ENCODE results near the gene KIDINS220.
A peak's percentile ranks its signal among the peaks of the same experiment; 100 is the strongest.

The KIDINS220 gene

GRCh38 chr2:8699839-8700238 lies 137.6 kb downstream of the KIDINS220 start:
- no peak for DNase-seq (ENCODE audit: low read depth, low spot score)

- no peak for DNase-seq (ENCODE audit: low read depth, low spot score)
These were observed 140.2 kb downstream of the KIDINS220 start for GRCh38 chr2:8697190-8697589.

DNA sequence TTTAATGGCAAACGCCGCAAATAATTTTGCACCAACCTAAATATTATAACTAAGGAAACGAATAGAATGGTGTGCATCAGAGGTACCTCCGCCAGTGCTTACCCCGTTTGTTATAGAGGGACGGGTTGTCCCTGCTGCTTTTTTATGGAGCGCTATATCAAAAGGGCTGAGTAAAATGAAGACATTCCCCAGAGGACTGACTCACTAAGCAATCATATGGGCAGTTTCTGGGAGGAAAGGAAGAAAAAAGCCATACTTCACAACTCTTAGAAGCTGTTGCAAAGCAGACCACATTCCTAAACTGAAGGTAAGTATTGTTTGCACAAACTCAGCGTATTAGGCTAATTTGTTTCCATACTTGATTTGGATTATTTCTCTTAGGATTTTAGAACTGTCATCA lies 142.7 kb downstream of the KIDINS220 start:
- DNase-seq (ENCODE audit: low read depth, low spot score): no peak

DNA sequence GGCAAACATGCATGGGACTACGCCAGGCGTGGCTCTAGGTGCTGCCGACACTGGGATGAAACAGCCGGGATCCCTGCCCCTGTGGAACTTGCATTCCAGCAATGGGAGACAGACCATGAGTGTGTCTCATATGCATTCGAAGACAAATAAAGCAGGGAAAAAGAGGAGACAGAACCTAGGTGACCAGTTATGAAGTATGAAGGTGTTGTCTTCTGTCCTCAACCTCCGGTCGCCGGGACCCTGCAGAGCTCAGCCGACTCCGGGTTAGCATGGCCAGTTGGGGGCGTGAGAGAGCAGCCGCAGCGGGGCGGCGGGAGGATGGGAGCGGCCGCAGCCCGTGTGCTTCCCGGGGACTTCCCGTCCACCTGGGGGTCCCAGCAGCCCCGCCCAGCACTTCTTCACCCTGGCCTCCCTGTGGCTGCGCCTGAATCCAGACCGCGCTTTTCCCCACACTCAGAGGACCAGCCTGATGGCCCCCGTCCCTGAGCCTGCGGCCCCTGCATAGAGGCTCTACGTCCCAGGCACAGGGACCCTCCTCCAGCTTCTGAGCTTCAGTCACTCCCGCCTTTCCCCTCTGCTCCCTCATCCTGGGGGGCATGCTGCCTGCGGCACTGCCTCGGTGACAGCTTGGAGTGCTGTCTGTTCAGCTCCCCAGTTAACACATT lies 144.1 kb downstream of the KIDINS220 start:
- DNase-seq (ENCODE audit: low read depth, low spot score): no peak

- DNase-seq (ENCODE audit: low read depth, low spot score): no peak
These were observed 144.6 kb downstream of the KIDINS220 start for GRCh38 chr2:8692783-8693156.

GRCh38 chr2:8691859-8692437 lies 145.5 kb downstream of the KIDINS220 start:
- no peak for DNase-seq (ENCODE audit: low read depth, low spot score)

- DNase-seq (ENCODE audit: low read depth, low spot score): peak; percentile 59
These were observed 151.6 kb downstream of the KIDINS220 start for GRCh38 chr2:8685697-8686358.

DNA sequence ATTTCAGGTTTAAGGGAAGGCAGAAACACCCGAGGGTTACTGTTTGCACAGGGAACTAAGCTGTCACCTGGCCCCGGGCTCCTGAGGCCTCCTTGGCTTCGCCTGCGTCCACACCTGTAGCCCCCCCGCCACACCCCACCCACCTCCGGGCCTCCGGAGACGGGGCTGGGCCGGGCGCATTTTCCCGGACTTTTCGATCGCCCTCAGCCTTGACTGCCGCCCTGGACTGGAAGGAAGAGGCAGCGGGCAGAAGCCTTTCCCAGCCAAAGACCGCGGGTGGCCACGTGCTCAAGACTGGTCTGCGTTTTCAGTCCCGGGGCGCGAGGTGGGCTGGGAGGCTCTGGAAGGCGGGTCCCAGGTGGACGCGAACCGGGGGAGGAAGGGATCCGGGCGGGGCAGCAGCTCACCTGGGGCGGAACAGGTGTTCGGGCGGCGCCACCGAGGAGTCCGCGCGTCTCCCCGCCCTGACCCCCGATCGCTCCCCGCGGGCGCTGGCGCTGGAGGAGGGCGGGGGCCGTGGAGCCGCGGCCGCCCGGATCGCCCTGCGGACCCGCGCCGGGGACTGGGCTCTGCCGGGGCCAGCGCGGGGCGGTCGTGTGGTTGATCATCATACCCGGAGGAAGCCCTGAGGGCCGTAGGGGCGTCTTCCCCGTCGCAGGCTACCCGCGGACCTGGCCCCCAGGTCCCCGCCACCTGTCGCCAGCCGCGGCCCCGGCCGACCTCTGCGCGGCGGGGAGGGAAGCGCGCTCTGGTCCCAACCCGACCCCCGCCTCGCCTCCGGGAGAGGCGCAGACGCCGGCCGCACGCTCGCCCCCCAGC lies 152.3 kb downstream of the KIDINS220 start:
- DNase-seq (ENCODE audit: low read depth, low spot score): no peak

DNA sequence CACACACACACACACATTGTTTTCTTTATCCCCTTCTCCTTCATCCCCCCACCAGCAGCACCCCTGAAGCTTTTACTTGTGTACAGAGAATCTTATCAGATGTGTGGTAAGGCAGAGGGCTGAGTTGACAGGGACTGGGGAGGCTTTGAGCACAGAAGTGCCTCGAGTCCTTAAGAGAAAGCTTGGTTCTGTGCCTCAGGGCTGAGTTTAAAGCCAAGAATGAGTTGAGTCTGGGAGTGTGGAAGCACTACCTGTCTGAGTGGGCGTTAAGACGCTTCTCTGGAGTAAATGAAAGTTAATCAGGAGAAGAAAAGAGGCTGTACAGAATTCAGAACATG lies 152.9 kb downstream of the KIDINS220 start:
- no peak for DNase-seq (ENCODE audit: low read depth, low spot score)

DNA sequence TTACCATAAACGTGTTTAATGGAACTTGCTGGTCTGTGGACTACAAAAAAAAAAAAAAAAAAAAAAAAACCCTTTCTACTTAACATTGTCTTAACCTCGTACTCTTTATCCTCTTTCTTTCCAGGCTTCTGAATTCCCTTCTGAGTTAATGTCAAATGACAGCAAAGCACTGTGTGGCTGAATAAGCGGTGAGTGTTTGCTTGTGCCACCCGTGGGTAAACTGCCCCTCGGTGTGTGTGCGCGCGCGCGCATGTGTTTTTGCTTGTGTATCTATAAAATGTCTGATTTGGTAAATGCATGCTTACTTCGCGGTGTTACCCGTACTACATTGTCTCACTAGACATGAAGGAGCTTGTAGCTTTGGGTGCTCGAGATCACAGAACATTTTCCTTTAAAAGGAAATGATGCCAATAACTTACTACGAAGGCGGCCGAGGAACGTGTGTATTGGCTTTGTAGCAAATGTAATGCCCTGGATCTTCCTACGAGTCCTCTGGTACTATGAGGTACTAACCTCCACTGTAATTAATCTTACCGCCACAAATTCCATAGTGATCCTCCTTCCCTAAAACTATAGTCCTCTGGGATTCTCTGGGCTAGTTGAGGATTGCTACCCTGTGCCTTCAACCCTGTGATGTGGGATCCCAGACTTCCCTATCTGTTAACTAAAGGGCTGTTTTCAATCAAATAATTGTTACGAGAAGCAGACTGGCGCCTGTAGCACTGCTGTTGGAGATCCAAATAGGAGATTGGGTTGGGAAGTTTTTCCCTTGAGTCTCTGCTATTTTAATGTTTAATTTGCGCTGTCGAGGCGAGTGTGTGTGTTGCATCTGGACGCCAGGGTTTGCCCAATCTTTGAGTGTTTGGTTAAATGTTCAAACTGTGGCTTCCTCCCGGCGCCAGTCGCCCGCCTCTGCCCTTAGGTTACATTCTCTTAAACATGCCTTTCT lies 154.4 kb downstream of the KIDINS220 start:
- no peak for DNase-seq (ENCODE audit: low read depth, low spot score)

GRCh38 chr2:8681786-8682692 lies 155.4 kb downstream of the KIDINS220 start, which contains the start of gene ID2:
Gene ID2, plus strand, starts transcription at chr2:8682056. Its CDS starts 110 bp downstream, at chr2:8682166.
- peak; percentile 95 for DNase-seq (ENCODE audit: low read depth, low spot score)

GRCh38 chr2:8680822-8681760 lies 156.3 kb downstream of the KIDINS220 start:
- peak; percentile 55 for DNase-seq (ENCODE audit: low read depth, low spot score)

DNA sequence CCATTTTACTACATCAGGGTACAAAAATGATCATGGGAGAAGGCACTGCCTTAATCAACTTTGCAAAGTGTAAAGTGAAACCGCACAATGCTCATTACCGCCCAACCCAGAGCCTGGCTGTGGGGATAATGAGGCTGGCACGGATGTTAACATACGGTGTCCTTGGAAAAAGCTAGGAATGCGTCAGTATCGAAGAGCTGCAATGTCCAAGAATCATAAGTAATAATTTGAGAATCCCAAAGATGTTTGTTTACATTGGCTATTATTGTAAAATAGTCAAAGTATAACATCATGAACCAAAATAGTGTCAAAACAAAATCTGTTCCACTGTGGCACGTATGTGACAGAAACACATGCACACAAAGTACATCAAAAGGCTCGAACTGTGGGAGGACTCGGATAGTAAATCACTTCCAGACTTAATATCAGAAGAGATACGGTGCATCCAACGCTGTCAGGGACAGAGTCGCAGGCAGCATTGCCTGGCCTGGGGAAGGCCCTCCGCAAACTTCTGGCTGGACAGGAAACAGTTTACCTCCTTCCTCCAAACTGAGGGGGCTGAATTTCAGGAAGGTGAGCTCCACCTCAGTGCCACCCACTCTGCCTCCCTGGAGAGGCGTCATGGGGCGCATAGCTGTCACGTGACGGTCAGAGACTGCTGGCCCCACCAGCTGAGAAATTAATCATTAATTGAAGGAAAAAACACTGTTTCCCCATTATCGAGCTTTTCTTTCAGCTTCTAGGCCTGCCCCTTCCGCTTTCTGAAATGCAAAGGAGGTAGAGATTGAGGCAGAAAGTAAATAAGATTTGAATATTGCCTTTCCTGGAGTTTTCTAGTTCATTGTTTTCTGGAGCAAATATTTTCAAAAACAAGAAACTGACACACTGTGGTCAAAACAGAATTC lies 157.3 kb downstream of the KIDINS220 start:
- no peak for DNase-seq (ENCODE audit: low read depth, low spot score)

DNA sequence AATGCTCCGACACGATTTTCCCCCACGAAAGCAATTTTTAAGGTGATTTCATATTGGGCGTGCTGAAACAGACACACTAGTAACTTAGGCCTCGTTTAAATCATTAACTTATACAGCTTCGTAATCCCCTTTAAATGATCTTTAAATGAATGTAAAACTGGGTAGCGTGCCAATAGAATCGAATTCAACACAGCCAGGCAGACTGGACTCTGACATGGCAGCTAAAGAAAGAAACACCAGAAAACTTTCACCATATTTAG lies 157.9 kb downstream of the KIDINS220 start:
- no peak for DNase-seq (ENCODE audit: low read depth, low spot score)
